B cell (primary cell): ENCODE measurements around the gene TUBA4A. TPM values are rescaled to one million over a fixed set of nuclear protein-coding genes. Genes with fewer than 3 reads are reported as not detected.

Source experiments
- ATAC-seq: fragments of 200-7000 bp; cut with Tn5 transposase; one replicate; pipeline ENCODE4 v1.10.0; 2021; ENCODE audit warnings: low read depth, mild to moderate bottlenecking, moderate number of reproducible peaks, moderate library complexity
- CTCF ChIA-PET: fragments of 350-600 bp; sonication (Branson Sonifier 250); formaldehyde crosslinking; loops from one replicate; lab custom pipeline; 2021; ENCODE audit warnings: antibody characterized with exemption, inconsistent platforms; lab: Charles Lee
- POLR2A ChIA-PET: fragments of 350-600 bp; sonication (Branson Sonifier 250); formaldehyde crosslinking; loops from one replicate; lab custom pipeline; 2021; ENCODE audit warnings: antibody characterized with exemption; lab: Charles Lee
- DNase-seq: peaks from one replicate; pipeline ENCODE4 v3.0.0; 2013
- H2AFZ ChIP-seq: 2 replicates; pipeline ENCODE4 v1.6.1; 2012; ENCODE audit warnings: mild to moderate bottlenecking, low read depth, low read length; ENCODE audit not compliant: insufficient read depth, poor library complexity, severe bottlenecking
- H3K27ac ChIP-seq, 2 donors: 1 replicate in 1 of 2; 2 replicates in 1 of 2; pipeline ENCODE4 v1.5.1; 2012 to 2013; ENCODE audit warnings: low read length in 2 of 2, mild to moderate bottlenecking in 2 of 2, moderate library complexity in 1 of 2
- H3K27me3 ChIP-seq, 4 experiments: fragments of 200-600 bp in 1 of 4; sonication (generic) in 1 of 4; replicated peaks in 1 of 4; 1 replicate in 2 of 4; 2 replicates in 2 of 4; pipeline versions ENCODE4 v1.6.1 to v1.7.0; 2013 to 2016; ENCODE audit warnings: low read length in 3 of 4, mild to moderate bottlenecking in 2 of 4, mixed read lengths in 1 of 4, moderate library complexity in 1 of 4; ENCODE audit not compliant: insufficient read depth in 4 of 4, control insufficient read depth in 3 of 4; ENCODE audit errors: control extremely low read depth in 1 of 4
- H3K36me3 ChIP-seq, 2 experiments: replicated peaks in 1 of 2; 1 replicate in 1 of 2; 2 replicates in 1 of 2; pipeline versions ENCODE4 v1.6.1 to v1.7.1; 2013; ENCODE audit warnings: low read length in 1 of 2; ENCODE audit not compliant: insufficient read depth in 2 of 2, control insufficient read depth in 1 of 2; ENCODE audit errors: control extremely low read depth in 1 of 2, extremely low read depth in 1 of 2
- H3K4me1 ChIP-seq, 2 donors: fragments of 200-600 bp in 1 of 2; sonication (generic) in 1 of 2; 1 replicate in 1 of 2; 2 replicates in 1 of 2; pipeline versions ENCODE4 v1.5.1 to v1.6.1; 2013 to 2017; ENCODE audit warnings: low read length in 2 of 2; ENCODE audit not compliant: control insufficient read depth in 2 of 2, insufficient read depth in 2 of 2
- H3K4me2 ChIP-seq: replicated peaks from 2 replicates; pipeline ENCODE3; 2012; ENCODE audit warnings: mild to moderate bottlenecking, low read depth, low read length; ENCODE audit not compliant: poor library complexity, severe bottlenecking
- H3K4me3 ChIP-seq, 5 experiments: fragments of 200-600 bp in 1 of 5; sonication (generic) in 1 of 5; 1 replicate in 3 of 5; 2 replicates in 2 of 5; pipeline versions ENCODE4 v1.5.1 to v1.7.0; 2011 to 2016; ENCODE audit warnings: low read length in 4 of 5, mild to moderate bottlenecking in 4 of 5, low read depth in 2 of 5, control low read depth in 1 of 5, moderate library complexity in 1 of 5; ENCODE audit not compliant: insufficient read depth in 1 of 5; ENCODE audit errors: control extremely low read depth in 1 of 5, extremely low read depth in 1 of 5
- H3K79me2 ChIP-seq: fragments of 200-600 bp; sonication (generic); one replicate; pipeline ENCODE4 v1.6.0; 2016; ENCODE audit warnings: low read length; ENCODE audit not compliant: control insufficient read depth, insufficient read depth
- H3K9ac ChIP-seq: fragments of 200-600 bp; sonication (generic); 2 replicates; pipeline ENCODE4 v1.6.1; 2017; ENCODE audit warnings: mild to moderate bottlenecking, low read length, moderate library complexity
- H3K9me3 ChIP-seq, 3 donors: one replicate each; pipeline versions ENCODE4 v1.6.1 to v1.7.1; 2013; ENCODE audit warnings: low read length in 2 of 3; ENCODE audit not compliant: control insufficient read depth in 2 of 3, insufficient read depth in 1 of 3; ENCODE audit errors: control extremely low read depth in 1 of 3
- H4K20me1 ChIP-seq: 2 replicates; pipeline ENCODE4 v1.6.0; 2012; ENCODE audit warnings: mild to moderate bottlenecking, low read length; ENCODE audit not compliant: insufficient read depth, control insufficient read depth, poor library complexity, severe bottlenecking
- H3K27ac Mint-ChIP-seq: one replicate; pipeline ENCODE4 v1.8.0; 2021; ENCODE audit warnings: mixed read lengths
- H3K27me3 Mint-ChIP-seq: one replicate; pipeline ENCODE4 v1.8.0; 2021; ENCODE audit warnings: mixed read lengths
- H3K4me1 Mint-ChIP-seq: one replicate; pipeline ENCODE4 v1.8.0; 2021; ENCODE audit warnings: mixed read lengths
- H3K4me3 Mint-ChIP-seq: one replicate; pipeline ENCODE4 v1.8.0; 2021; ENCODE audit warnings: mixed read lengths
- H3K9me3 Mint-ChIP-seq: one replicate; pipeline ENCODE4 v1.8.0; 2022; ENCODE audit warnings: mixed read lengths; ENCODE audit not compliant: insufficient read depth
- CTCF ChIP-seq: fragments of 200-600 bp; IDR thresholded peaks from one replicate; pipeline ENCODE4 v1.8.0; 2022; ENCODE audit warnings: antibody characterized with exemption, mild to moderate bottlenecking
- EZH2 ChIP-seq: IDR thresholded peaks from 2 replicates; pipeline ENCODE4 v1.6.1; 2012; ENCODE audit warnings: borderline replicate concordance, low read depth, mild to moderate bottlenecking, moderate library complexity, low read length; ENCODE audit not compliant: insufficient read depth, poor library complexity, severe bottlenecking
- WGBS: methylation state at CpG from one replicate; pipeline ENCODE4 v1.1.5; 2013; ENCODE audit warnings: missing lambda C conversion rate; ENCODE audit not compliant: insufficient coverage; 5-methylcytosine and 5-hydroxymethylcytosine counted together
- intact Hi-C: fragments of 100-400 bp; cut with micrococcal nuclease; formaldehyde crosslinking; loops from one replicate; pipeline ENCODE4 v1.10.0; 2022
- polyA plus RNA-seq: library from polyadenylated mRNA; depleted of rRNA; stranded (reverse); fragments of >200 nt; gene quantifications from 2 replicates; pipeline ENCODE4 v1.2.3, GENCODE V29; 2012
- total RNA-seq, 2 donors: library from RNA; stranded (reverse); fragments of 120-200 nt in 1 of 2; gene quantifications; 1 replicate in 1 of 2; 2 replicates in 1 of 2; pipeline versions ENCODE4 v1.2.3 to v1.2.4, GENCODE V29; 2013 to 2022

TUBA4A gene
- total and polyA plus RNA-seq, 2 donors (not counting 1 experiment from before 2014, with no cell fraction given), result 196 to 338 TPM

GRCh38 chr2:219205981-219206327, 47.8 kb downstream of the TUBA4A start:
- Histone ChIP-seq H3K4me3 (peak overlapping the region; percentile 53 to 82 (median 76)), H3K27ac (peak overlapping the region; percentile 84 to 94), H3K4me2 (peak overlapping the region; percentile 80), H3K9me3 (no peaks in the 10 kb centered on the region), H2AFZ (peak overlapping the region; percentile 79), H3K79me2 (peaks cover 6% of the 10 kb centered on the region), H3K4me1 (peaks cover 12 to 17% of the 10 kb centered on the region in 2 donors), H3K36me3 (peaks cover 7 to 24% of the 10 kb centered on the region in 2 experiments), H3K9ac (peak overlapping the region; percentile 71), H3K27me3 (no peaks in the 10 kb centered on the region), H4K20me1 (peaks cover 14% of the 10 kb centered on the region)
- Mint-ChIP-seq H3K27me3 (peaks cover 2% of the 10 kb centered on the region), H3K27ac (peak overlapping the region; percentile 98), H3K4me3 (peak overlapping the region; percentile 96), H3K4me1 (peaks cover 23% of the 10 kb centered on the region), H3K9me3 (no peaks in the 10 kb centered on the region)
- ATAC-seq (no peak), DNase-seq (no peak)
- TF ChIP-seq CTCF (no peak), EZH2 (no peak)
- ChIA-PET CTCF (interaction anchor here (0.6 to 5.7 kb wide), 17 partner anchors 13 to 308 kb away, joined by 3 to 63 read pairs (median 5); partner anchors contain the start of genes ABCB6, ANKZF1, ATG9A and CNPPD1), POLR2A (interaction anchor here (0.6 to 3.0 kb wide), 14 partner anchors 8 to 182 kb away, joined by 3 to 46 read pairs (median 6); partner anchors contain the start of genes ANKZF1, ATG9A, CNPPD1 and DNAJB2)
- intact Hi-C loops, result loop anchor here (1.0 to 2.0 kb wide), 7 partner anchors 13 to 88 kb away; partner anchors contain the start of genes DNAJB2, GLB1L, NHEJ1 and RETREG2
- 19% methylated on average over 6 of the region's 7 CpGs for WGBS

GRCh38 chr2:219205165-219205538, 48.6 kb downstream of the TUBA4A start:
- Histone ChIP-seq H3K27ac (no peak overlapping the region), H3K79me2 (peaks cover 6% of the 10 kb centered on the region), H3K4me3 (no peak overlapping the region), H3K9me3 (no peaks in the 10 kb centered on the region), H3K4me1 (peaks cover 12 to 15% of the 10 kb centered on the region in 2 donors), H4K20me1 (peaks cover 14% of the 10 kb centered on the region), H3K27me3 (no peaks in the 10 kb centered on the region), H3K36me3 (peaks cover 7 to 23% of the 10 kb centered on the region in 2 experiments), H3K9ac (no peak overlapping the region), H2AFZ (no peak overlapping the region), H3K4me2 (no peak overlapping the region)
- TF ChIP-seq EZH2 (no peak), CTCF (no peak)
- Mint-ChIP-seq H3K27me3 (peaks cover 3% of the 10 kb centered on the region), H3K27ac (no peak overlapping the region), H3K4me3 (no peak overlapping the region), H3K9me3 (no peaks in the 10 kb centered on the region), H3K4me1 (peaks cover 21% of the 10 kb centered on the region)
- ChIA-PET CTCF (interaction anchor here (1.1 to 5.7 kb wide), 3 partner anchors 31 to 90 kb away, joined by 4 to 63 read pairs (median 22); partner anchors contain the start of genes CNPPD1, GLB1L and STK16), POLR2A (interaction anchor here (1.5 to 3.0 kb wide), 4 partner anchors 24 to 48 kb away, joined by 4 to 46 read pairs (median 7); partner anchors contain the start of genes ANKZF1, ATG9A, CNPPD1 and RETREG2)
- intact Hi-C loops, result no loop called here
- DNase-seq (no peak), ATAC-seq (no peak)
- WGBS, result 83% methylated on average over 1 of the region's 5 CpGs
